Coronary artery (tissue), 2 donors: ENCODE data around the gene PSMD10.

Source experiments
- DNase-seq: peaks from one replicate; pipeline ENCODE4 v3.0.0-alpha.2; 2017; ENCODE audit warnings: low spot score
- H3K27ac ChIP-seq, 2 donors: fragments of 200-600 bp; sonication (generic); one replicate each; pipeline ENCODE4 v1.5.1; 2016 to 2019
- H3K4me3 ChIP-seq: fragments of 200-600 bp; sonication (generic); 2 replicates; pipeline ENCODE4 v1.5.1; 2016; ENCODE audit warnings: mild to moderate bottlenecking, moderate library complexity
- CTCF ChIP-seq: fragments of 200-600 bp; sonication (generic); IDR thresholded peaks from one replicate; pipeline ENCODE4 v1.5.1; 2019; ENCODE audit warnings: antibody characterized with exemption

The PSMD10 gene

DNA sequence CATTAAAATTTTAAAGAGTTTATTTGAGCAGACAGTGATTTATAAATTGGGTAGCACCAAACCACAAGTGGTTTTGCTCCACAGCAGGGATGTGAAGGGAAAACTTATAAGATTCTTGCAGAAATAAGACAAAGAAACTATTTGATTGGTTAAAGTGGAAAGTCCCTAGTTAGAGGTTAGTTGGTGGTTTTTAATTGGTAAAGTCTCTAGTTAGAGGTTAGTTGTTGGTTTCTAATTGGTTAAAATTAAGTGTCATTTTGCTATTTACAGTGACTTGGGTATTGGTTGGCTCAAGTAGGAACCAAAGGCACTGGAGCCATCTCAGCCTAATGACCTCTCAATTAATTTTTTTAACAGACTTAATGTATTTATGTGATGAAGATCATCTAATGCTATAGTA is 23.2 kb upstream of the PSMD10 start:
- H3K4me3 ChIP-seq, result no peak overlapping the region
- H3K27ac ChIP-seq, result no peak overlapping the region
- DNase-seq, result no peak
- TF ChIP-seq CTCF, result no peak

- TF ChIP-seq CTCF, result no peak
- Histone ChIP-seq H3K4me3 (no peak overlapping the region), H3K27ac (no peak overlapping the region)
- no peak for DNase-seq
Observed at GRCh38 chrX:108105473-108105872, 14.1 kb upstream of the PSMD10 start.

GRCh38 chrX:108097380-108097779 is 6.0 kb upstream of the PSMD10 start:
- H3K4me3 ChIP-seq, result no peak overlapping the region
- no peak for TF ChIP-seq CTCF
- no peak overlapping the region for H3K27ac ChIP-seq
- no peak for DNase-seq

DNA sequence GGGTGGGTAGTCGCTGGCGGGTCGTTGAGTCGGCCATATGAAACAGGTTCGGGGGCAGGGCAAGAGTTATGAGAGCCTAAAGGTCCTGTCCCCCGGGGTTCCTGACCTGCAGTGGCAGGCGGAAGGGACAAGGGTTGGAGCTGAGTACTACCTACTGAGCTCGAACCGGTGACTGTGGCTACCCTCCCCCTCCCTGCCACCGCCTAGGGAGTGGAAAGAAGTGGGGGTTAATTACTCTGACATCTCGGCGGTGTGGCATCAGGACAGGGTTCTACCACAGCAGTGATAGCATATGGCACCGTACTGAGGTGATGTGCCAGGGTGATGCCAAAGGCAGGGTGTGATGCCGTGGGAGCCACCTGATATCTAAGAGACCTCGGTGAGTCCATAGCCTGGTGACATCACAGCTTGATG is 543 bp upstream of the PSMD10 start:
- TF ChIP-seq CTCF, result no peak
- Histone ChIP-seq H3K4me3 (peak overlapping the region; percentile 75), H3K27ac (peak overlapping the region in 1 of 2 donors; percentile 73)
- DNase-seq, result no peak

DNA sequence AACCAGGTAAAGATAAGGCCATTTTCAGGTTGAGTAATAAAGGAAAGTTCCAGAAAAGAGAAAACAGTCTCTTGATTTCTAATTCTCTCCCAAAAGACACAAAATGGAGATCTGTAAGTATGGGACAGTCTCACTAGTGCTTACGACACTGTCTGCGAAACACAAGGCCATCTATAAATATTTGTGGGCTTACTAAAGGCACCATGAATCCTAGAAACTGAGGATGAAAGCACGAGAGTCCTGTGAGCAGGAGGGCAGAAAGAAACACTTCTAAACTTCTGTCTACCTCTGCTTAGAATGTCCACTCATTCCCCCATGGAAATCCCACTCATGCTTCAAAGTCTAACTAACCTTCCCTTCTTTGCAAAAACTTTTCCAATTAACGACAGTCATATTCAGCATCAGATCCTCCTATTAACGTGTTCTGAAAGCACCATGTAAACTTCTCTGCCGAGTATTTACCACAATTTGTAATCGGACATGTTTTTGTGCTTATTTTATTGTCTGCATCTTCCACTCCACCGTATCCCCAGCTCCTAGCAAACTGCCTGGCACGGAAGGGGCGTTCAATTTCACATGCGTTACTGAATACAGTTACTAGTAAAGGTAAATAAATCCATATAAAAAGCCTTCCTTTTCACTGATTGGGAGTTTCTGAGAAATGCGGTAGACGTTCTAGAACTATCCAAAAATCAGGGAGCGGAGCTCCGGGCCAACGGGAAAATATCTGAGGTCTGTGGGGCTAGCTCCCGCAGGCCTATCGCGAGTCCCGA is 665 bp downstream of the PSMD10 start:
- no peak for TF ChIP-seq CTCF
- no peak for DNase-seq
- H3K4me3 ChIP-seq, result peak overlapping the region; percentile 75
- peak overlapping the region; percentile 54 to 89 for H3K27ac ChIP-seq

DNA sequence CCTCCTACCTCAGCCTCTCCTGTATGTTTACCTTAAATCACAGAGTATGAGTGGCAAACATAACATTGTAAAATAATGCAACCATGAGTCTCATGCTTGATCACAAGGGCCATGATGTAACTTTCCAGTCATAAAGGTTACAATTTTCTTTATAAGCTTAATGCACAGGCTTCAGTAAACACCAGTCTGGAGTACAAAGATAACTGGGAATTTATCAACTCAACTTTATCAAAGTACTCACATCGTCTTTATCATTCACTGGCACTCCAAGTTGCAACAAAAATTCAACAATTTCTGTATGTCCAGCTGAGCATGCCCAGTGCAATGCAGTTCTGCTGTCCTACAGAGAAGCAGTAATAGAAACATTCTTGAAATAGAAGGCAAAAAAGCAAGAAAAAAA is 2.8 kb downstream of the PSMD10 start:
- no peak overlapping the region for H3K4me3 ChIP-seq
- no peak overlapping the region for H3K27ac ChIP-seq
- no peak for TF ChIP-seq CTCF
- no peak for DNase-seq

DNA sequence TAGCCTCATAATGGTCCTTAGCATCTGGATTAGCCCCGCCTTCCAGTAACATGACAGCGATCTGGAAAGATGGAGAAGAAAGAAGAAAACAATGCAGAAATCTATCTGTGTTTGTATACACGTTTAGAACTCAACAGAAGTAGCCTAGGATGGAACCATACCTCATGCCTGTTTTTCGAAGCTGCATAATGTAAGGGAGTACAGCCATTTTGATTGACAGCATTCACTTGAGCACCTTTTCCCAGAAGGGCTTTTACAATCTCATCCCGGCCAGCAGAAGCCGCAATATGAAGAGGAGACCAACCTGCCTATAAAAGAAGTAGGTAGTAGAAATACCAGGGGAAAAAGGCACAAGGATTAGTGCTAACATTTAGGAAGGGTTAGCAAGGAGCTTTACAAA is 3.5 kb downstream of the PSMD10 start:
- Histone ChIP-seq H3K4me3 (no peak overlapping the region), H3K27ac (no peak overlapping the region)
- no peak for TF ChIP-seq CTCF
- no peak for DNase-seq
